G401.6 (cell line): ENCODE data around the gene CMIP.

Source experiments
- FAIRE-seq: peaks from 2 replicates; lab custom pipeline; 2012; peaks lifted over from hg19 to GRCh38; lab: Jason Lieb, UNC

Gene CMIP

GRCh38 chr16:81587626-81588160 lies 143.1 kb downstream of the CMIP start:
- FAIRE-seq = no peak

GRCh38 chr16:81588326-81589081 lies 143.9 kb downstream of the CMIP start:
- FAIRE-seq = no peak

GRCh38 chr16:81589975-81590650 lies 145.5 kb downstream of the CMIP start:
- no peak for FAIRE-seq

GRCh38 chr16:81590714-81591544 lies 146.3 kb downstream of the CMIP start:
- FAIRE-seq = no peak

- no peak for FAIRE-seq
These were observed 146.9 kb downstream of the CMIP start for GRCh38 chr16:81591545-81591870.

GRCh38 chr16:81592353-81592866 lies 147.8 kb downstream of the CMIP start:
- no peak for FAIRE-seq

- no peak for FAIRE-seq
These were observed 148.9 kb downstream of the CMIP start for GRCh38 chr16:81593481-81593880.

- FAIRE-seq = no peak
These were observed 151.2 kb downstream of the CMIP start for GRCh38 chr16:81595629-81596292.

- no peak for FAIRE-seq
These were observed 152.6 kb downstream of the CMIP start for GRCh38 chr16:81597079-81597658.

- no peak for FAIRE-seq
These were observed 153.5 kb downstream of the CMIP start for GRCh38 chr16:81598083-81598482.

GRCh38 chr16:81599034-81599744 lies 154.6 kb downstream of the CMIP start:
- no peak for FAIRE-seq

GRCh38 chr16:81600275-81600674 lies 155.7 kb downstream of the CMIP start:
- FAIRE-seq = no peak

GRCh38 chr16:81601008-81601428 lies 156.4 kb downstream of the CMIP start:
- no peak for FAIRE-seq

GRCh38 chr16:81601601-81602255 lies 157.1 kb downstream of the CMIP start:
- no peak for FAIRE-seq

GRCh38 chr16:81602256-81602776 lies 157.7 kb downstream of the CMIP start:
- no peak for FAIRE-seq

- no peak for FAIRE-seq
These were observed 158.2 kb downstream of the CMIP start for GRCh38 chr16:81602792-81603191.

GRCh38 chr16:81604960-81605383 lies 160.4 kb downstream of the CMIP start:
- no peak for FAIRE-seq

- no peak for FAIRE-seq
These were observed 161.4 kb downstream of the CMIP start for GRCh38 chr16:81606039-81606438.

- no peak for FAIRE-seq
These were observed 162.4 kb downstream of the CMIP start for GRCh38 chr16:81607006-81607405.
